PC-9 (cell line): ENCODE data around the gene COL5A1. TPM values are rescaled to one million over a fixed set of nuclear protein-coding genes. Genes with fewer than 3 reads are reported as not detected.

Experiments used
- BruUV-seq: library from RNA; stranded (reverse); fragments of 400-500 nt; replicated peaks from 2 replicates; lab custom pipeline; 2021; lab: Mats Ljungman, UMichigan
- CTCF ChIA-PET: fragments of 300-600 bp; sonication (Branson Sonifier 250); formaldehyde crosslinking; loops from one replicate; lab custom pipeline; 2022; ENCODE audit warnings: antibody characterized with exemption; lab: Charles Lee
- POLR2A ChIA-PET: fragments of 300-600 bp; sonication (Branson Sonifier 250); formaldehyde crosslinking; loops from one replicate; lab custom pipeline; 2022; ENCODE audit warnings: antibody characterized with exemption; ENCODE audit not compliant: unreplicated experiment; lab: Charles Lee
- DNase-seq, 2 experiments: peaks; one replicate each; pipeline versions ENCODE4 v3.0.0 to v3.0.0-alpha.2; 2015 to 2022; ENCODE audit warnings: mixed read lengths in 1 of 2
- H2AFZ ChIP-seq: fragments of 200-600 bp; sonication (generic); 2 replicates; pipeline ENCODE4 v1.8.1; 2017; ENCODE audit warnings: antibody characterized with exemption
- H3F3A ChIP-seq: fragments of 200-600 bp; sonication (generic); 2 replicates; pipeline ENCODE4 v1.8.1; 2017; ENCODE audit warnings: antibody characterized with exemption, mild to moderate bottlenecking, low read depth; ENCODE audit not compliant: insufficient read depth
- H3K27ac ChIP-seq: fragments of 200-600 bp; sonication (generic); 2 replicates; pipeline ENCODE4 v1.6.1; 2016; ENCODE audit warnings: mixed run types
- H3K27me3 ChIP-seq: fragments of 200-600 bp; sonication (generic); 2 replicates; pipeline ENCODE4 v1.6.1; 2016; ENCODE audit warnings: low read depth, mixed run types; ENCODE audit not compliant: insufficient read depth
- H3K36me3 ChIP-seq: fragments of 200-600 bp; sonication (generic); 2 replicates; pipeline ENCODE4 v1.6.1; 2016; ENCODE audit warnings: low read depth, mixed run types
- H3K4me1 ChIP-seq: fragments of 200-600 bp; sonication (generic); replicated peaks from 2 replicates; pipeline ENCODE4 v1.6.1; 2016; ENCODE audit warnings: mixed run types; ENCODE audit not compliant: insufficient read depth
- H3K4me2 ChIP-seq: fragments of 200-600 bp; sonication (generic); 2 replicates; pipeline ENCODE4 v1.6.1; 2017; ENCODE audit warnings: mixed run types
- H3K4me3 ChIP-seq: fragments of 200-600 bp; sonication (generic); 2 replicates; pipeline ENCODE4 v1.6.1; 2016; ENCODE audit warnings: mixed run types
- H3K79me2 ChIP-seq: fragments of 200-600 bp; sonication (generic); 2 replicates; pipeline ENCODE4 v1.6.1; 2017; ENCODE audit warnings: low read depth, mixed run types
- H3K9me2 ChIP-seq: fragments of 200-600 bp; sonication (generic); 2 replicates; pipeline ENCODE4 v1.8.1; 2017; ENCODE audit warnings: mild to moderate bottlenecking; ENCODE audit not compliant: insufficient read depth
- H3K9me3 ChIP-seq: fragments of 200-600 bp; sonication (generic); 2 replicates; pipeline ENCODE4 v1.8.1; 2016; ENCODE audit warnings: low read depth; ENCODE audit not compliant: insufficient read depth
- H4K20me1 ChIP-seq: fragments of 200-600 bp; sonication (generic); 2 replicates; pipeline ENCODE4 v1.8.1; 2017; ENCODE audit not compliant: insufficient read depth
- EZH2 ChIP-seq: fragments of 200-600 bp; sonication (generic); IDR thresholded peaks from 2 replicates; pipeline ENCODE4 v1.8.0; 2017; ENCODE audit warnings: antibody characterized with exemption, low read depth
- intact Hi-C: fragments of 100-400 bp; cut with micrococcal nuclease; formaldehyde crosslinking; loops from one replicate; pipeline ENCODE4 v1.10.0; 2022; ENCODE audit not compliant: unreplicated experiment
- total RNA-seq: library from RNA; stranded (reverse); gene quantifications from 2 replicates; pipeline ENCODE4 v1.2.3, GENCODE V29; 2021
- TF ChIP-seq, protein P1 (sequence below): fragments of 200-600 bp; sonication (generic); conservative IDR thresholded peaks from 2 replicates; pipeline ENCODE4 v1.6.1; 2017; ENCODE audit warnings: mixed run types, antibody characterized with exemption, mild to moderate bottlenecking, moderate library complexity

The COL5A1 gene
- total RNA-seq, 1 experiment from 2014 or later = 15.2 TPM

DNA sequence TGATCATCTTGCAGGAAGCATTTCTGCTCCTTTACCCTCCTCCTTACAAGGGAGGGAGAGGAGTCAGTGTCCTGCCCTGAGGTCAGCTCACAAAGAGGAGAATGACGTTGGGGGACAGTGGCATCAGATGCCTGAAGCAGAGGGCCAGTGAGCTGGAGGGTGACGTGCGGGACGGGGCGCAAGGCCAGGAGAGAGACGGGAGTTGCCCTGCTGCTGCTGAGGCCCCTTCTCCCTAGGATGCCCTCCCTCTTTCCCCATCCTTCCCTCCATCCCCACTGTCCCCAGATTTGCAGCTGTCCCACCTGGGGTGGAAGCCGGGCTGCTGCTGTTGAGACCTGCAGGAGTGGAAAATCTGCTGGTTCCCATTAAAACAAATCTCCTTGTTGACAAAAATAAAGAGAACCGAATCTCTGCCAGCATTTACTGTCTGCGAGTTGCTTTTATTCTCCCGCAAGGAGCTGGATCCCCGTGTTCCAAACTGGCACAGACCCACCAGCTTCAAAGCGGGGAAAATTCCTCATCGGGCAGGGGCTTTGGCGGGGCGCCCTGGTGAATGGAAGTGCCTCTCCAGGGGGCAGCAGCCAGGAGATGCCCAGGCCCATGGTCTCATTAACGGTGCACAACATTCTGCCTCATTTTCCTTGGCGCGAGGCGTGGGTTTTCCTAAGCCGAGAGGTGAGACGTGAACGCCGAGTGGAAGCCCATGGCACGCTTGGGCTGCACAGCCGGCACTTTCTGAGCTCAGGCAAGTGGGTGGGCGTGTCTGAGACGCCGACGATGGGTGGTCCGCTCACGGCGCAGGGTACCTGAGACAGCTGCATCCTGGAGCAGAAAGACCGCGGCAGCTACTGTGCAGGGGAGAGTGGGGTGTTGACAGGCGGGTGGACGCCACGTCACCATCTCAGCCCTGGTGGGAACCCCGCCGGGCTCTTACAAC lies 13.9 kb upstream of the COL5A1 start:
- TF ChIP-seq, protein P1, sequence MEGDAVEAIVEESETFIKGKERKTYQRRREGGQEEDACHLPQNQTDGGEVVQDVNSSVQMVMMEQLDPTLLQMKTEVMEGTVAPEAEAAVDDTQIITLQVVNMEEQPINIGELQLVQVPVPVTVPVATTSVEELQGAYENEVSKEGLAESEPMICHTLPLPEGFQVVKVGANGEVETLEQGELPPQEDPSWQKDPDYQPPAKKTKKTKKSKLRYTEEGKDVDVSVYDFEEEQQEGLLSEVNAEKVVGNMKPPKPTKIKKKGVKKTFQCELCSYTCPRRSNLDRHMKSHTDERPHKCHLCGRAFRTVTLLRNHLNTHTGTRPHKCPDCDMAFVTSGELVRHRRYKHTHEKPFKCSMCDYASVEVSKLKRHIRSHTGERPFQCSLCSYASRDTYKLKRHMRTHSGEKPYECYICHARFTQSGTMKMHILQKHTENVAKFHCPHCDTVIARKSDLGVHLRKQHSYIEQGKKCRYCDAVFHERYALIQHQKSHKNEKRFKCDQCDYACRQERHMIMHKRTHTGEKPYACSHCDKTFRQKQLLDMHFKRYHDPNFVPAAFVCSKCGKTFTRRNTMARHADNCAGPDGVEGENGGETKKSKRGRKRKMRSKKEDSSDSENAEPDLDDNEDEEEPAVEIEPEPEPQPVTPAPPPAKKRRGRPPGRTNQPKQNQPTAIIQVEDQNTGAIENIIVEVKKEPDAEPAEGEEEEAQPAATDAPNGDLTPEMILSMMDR = no peak
- TF ChIP-seq EZH2 = no peak
- Histone ChIP-seq H3K9me3 (no peaks in the 10 kb centered on the region), H3K4me3 (no peak overlapping the region), H2AFZ (no peak overlapping the region), H3K9me2 (no peaks in the 10 kb centered on the region), H3K27me3 (peaks cover 4% of the 10 kb centered on the region), H3F3A (no peaks in the 10 kb centered on the region), H3K27ac (no peak overlapping the region), H3K4me1 (peaks cover 23% of the 10 kb centered on the region), H3K36me3 (no peaks in the 10 kb centered on the region), H3K79me2 (no peaks in the 10 kb centered on the region), H4K20me1 (no peaks in the 10 kb centered on the region), H3K4me2 (no peak overlapping the region)
- DNase-seq = no peak
- ChIA-PET CTCF (no interaction called here), POLR2A (no interaction called here)
- no TSS peak for BruUV-seq
- intact Hi-C loops = no loop called here

DNA sequence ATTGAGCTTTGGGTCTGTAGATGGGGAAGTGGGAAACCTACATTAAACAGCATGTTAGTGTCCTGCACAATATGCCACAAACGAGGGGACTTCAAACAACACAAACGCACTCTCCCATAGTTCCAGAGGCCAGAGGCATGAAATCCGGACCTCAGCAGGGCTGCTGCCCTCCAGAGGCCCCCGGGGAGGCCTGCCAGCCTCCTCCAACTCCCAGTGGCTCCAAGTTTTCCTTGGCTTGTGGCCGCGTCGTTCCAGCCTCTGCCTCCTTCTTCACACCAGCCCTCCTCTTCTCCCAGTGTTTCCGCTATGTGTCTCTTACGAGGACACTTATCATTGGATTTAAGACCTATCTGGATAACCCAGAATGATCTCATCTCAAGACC lies 13.3 kb upstream of the COL5A1 start:
- H3K27me3 ChIP-seq = peaks cover 4% of the 10 kb centered on the region
- H3K4me1 ChIP-seq = peaks cover 23% of the 10 kb centered on the region
- intact Hi-C loops = no loop called here
- H2AFZ ChIP-seq = no peak overlapping the region
- TF ChIP-seq, protein P1 = no peak
- no peak for TF ChIP-seq EZH2
- H3F3A ChIP-seq = no peaks in the 10 kb centered on the region
- ChIA-PET CTCF (no interaction called here), POLR2A (no interaction called here)
- no peak overlapping the region for H3K27ac ChIP-seq
- no peaks in the 10 kb centered on the region for H3K9me2 ChIP-seq
- no peaks in the 10 kb centered on the region for H4K20me1 ChIP-seq
- no peak for DNase-seq
- no peaks in the 10 kb centered on the region for H3K36me3 ChIP-seq
- no TSS peak for BruUV-seq
- no peak overlapping the region for H3K4me3 ChIP-seq
- no peaks in the 10 kb centered on the region for H3K79me2 ChIP-seq
- H3K9me3 ChIP-seq = no peaks in the 10 kb centered on the region
- no peak overlapping the region for H3K4me2 ChIP-seq

DNA sequence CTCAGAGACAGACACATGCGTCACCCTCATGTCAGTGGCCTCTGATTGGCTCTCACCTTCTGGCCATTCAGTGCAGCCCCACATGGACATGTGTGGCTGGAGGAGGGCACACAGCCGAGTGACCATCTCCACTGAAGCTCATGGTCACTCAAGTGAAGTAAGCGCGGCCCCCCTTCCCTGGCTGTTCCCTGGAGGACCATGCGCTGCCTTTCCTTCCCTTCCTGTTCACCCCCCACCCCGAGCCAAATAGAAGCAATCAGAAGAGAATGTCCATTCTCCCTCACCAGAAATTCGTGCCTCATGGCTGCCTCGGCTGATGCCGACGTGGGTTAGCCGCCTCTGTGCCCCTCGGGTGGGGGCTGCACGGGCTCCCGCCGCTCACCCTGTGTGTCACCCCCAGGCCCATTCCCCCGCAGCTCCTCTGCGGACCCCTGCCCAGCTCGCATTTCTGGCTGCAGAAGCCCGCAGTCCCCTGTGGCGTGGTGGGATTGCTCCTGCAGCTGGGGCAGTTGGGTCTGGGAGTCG lies 12.5 kb upstream of the COL5A1 start:
- no TSS peak for BruUV-seq
- H4K20me1 ChIP-seq = no peaks in the 10 kb centered on the region
- intact Hi-C loops = no loop called here

More for the DNA sequence above, 12.5 kb upstream of the COL5A1 start:
- ChIA-PET POLR2A (no interaction called here), CTCF (no interaction called here)
- Histone ChIP-seq H3F3A (no peaks in the 10 kb centered on the region), H3K9me2 (no peaks in the 10 kb centered on the region), H3K4me2 (no peak overlapping the region), H3K79me2 (no peaks in the 10 kb centered on the region), H3K4me1 (peaks cover 23% of the 10 kb centered on the region), H3K9me3 (no peaks in the 10 kb centered on the region), H3K36me3 (no peaks in the 10 kb centered on the region), H3K4me3 (no peak overlapping the region), H2AFZ (no peak overlapping the region), H3K27ac (no peak overlapping the region), H3K27me3 (peaks cover 12% of the 10 kb centered on the region)
- DNase-seq = no peak
- TF ChIP-seq, protein P1 = no peak
- TF ChIP-seq EZH2 = no peak
